Smooth muscle cell of the brain vasculature (primary cell): ENCODE measurements around the gene OR7C2.

Source experiments
- DNase-seq: peaks from one replicate; pipeline ENCODE4 v3.0.0-alpha.2; 2012; ENCODE audit warnings: low read depth, low spot score

The OR7C2 gene

DNA sequence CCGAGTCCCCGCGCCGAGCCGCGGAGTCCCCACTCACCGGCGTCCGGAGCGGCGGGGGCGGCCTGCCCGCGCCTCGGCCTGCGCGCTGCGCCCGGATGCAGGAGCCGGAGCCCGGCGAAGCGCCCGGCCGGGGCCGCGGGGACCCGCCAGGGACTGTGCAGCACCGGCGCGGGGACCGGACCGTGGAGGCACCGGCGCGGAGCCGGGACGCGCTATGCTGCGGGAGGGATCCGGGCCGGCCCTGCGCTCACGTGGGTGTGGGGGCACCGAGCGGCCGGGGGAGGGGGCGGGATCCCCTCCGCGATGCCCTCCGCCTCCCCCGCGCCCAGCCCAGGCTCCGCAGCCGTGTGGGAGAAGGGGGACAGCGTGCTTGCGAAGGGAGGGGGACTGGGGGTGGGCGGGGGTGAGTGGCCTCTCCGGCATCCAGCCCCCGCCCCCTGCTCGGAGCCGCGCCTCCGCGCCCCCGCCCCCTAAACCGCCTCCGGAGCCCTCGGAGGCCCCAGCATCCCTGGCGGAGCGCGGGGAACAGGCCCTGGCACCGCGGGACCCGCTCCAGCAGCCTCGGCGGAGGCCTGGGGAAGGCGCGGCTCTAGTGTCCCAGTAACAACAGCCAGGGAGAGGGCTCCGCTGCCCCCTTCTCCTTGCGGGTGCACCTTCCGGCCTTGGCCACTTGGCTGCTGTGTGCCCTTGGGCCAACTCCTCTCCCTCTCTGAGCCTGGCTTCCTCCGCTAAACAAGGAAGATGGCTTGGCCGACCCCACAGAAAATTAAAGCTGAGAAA is 38.4 kb downstream of the OR7C2 start, which contains the start of gene SLC1A6:
Gene SLC1A6, minus strand, starts transcription at position 389 of the 780 bp plus-strand sequence. CDS start 6,954 bp downstream, outside the sequence.
- no peak for DNase-seq

DNA sequence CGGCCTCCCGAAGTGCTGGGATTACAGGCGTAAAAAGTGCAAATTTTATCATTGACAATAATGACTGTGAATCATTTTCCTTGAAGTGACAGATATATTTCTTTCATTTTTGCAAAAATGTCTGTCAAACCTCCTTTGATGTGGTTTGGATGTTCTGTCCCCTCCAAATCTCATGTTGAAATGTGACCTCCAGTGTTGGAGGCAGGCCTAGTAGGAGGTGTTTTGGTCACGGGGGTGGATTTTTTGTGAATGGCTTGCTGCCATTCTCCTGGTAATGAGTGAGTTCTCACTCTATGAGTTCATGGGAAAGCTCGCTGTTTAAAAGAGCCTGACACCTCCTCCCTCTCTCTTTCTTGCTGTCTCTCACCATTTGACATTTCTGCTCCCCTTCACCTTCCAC is 43.8 kb downstream of the OR7C2 start:
- no peak for DNase-seq
